DND-41 (cell line): ENCODE data around the gene GPR39.
"Not testable (repeated sequence)": the region's sequence is repeated elsewhere in the genome, so short reads cannot be mapped to it uniquely, and the experiment has no call there.

Experiments
- EZH2 ChIP-seq: IDR thresholded peaks from 3 replicates; pipeline ENCODE4 v1.6.1; 2012; ENCODE audit warnings: borderline replicate concordance, low read depth, mild to moderate bottlenecking, moderate library complexity, low read length, inconsistent platforms; ENCODE audit not compliant: severe bottlenecking
- TF ChIP-seq, protein P1 (sequence below): IDR thresholded peaks from 2 replicates; pipeline ENCODE4 v1.5.1; 2012; ENCODE audit warnings: borderline replicate concordance, low read length, moderate library complexity, mild to moderate bottlenecking; ENCODE audit not compliant: poor library complexity, severe bottlenecking; ENCODE audit errors: extremely low read depth

GRCh38 chr2:132537061-132537460, 120.5 kb downstream of the GPR39 start:
- TF ChIP-seq, protein P1, sequence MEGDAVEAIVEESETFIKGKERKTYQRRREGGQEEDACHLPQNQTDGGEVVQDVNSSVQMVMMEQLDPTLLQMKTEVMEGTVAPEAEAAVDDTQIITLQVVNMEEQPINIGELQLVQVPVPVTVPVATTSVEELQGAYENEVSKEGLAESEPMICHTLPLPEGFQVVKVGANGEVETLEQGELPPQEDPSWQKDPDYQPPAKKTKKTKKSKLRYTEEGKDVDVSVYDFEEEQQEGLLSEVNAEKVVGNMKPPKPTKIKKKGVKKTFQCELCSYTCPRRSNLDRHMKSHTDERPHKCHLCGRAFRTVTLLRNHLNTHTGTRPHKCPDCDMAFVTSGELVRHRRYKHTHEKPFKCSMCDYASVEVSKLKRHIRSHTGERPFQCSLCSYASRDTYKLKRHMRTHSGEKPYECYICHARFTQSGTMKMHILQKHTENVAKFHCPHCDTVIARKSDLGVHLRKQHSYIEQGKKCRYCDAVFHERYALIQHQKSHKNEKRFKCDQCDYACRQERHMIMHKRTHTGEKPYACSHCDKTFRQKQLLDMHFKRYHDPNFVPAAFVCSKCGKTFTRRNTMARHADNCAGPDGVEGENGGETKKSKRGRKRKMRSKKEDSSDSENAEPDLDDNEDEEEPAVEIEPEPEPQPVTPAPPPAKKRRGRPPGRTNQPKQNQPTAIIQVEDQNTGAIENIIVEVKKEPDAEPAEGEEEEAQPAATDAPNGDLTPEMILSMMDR, result not testable (repeated sequence)
- not testable (repeated sequence) for TF ChIP-seq EZH2
